GM12878 (cell line): ENCODE results near the gene CACNA1E. TPM values are rescaled to one million over a fixed set of nuclear protein-coding genes. Genes with fewer than 3 reads are reported as not detected.

ENCODE experiments used
- ATAC-seq: fragments of 200-7000 bp; cut with Tn5 transposase; 3 replicates; pipeline ENCODE4 v1.9.1; 2020; ENCODE audit warnings: mild to moderate bottlenecking, moderate library complexity
- BruUV-seq: library from RNA; stranded (reverse); fragments of 400-500 nt; replicated peaks from 2 replicates; lab custom pipeline; 2021; lab: Mats Ljungman, UMichigan
- CTCF ChIA-PET: fragments of 300-600 bp; sonication (Branson Sonifier 250); formaldehyde crosslinking; extraction: SDS; loops from one replicate; lab custom pipeline; 2021; ENCODE audit warnings: inconsistent platforms; lab: Yijun Ruan, JAX
- POLR2A ChIA-PET: fragments of 350-600 bp; formaldehyde crosslinking; extraction: SDS; loops from one replicate; lab custom pipeline; 2021; ENCODE audit warnings: inconsistent platforms; lab: Charles Lee
- RAD21 ChIA-PET: fragments of 300-600 bp; sonication (Branson Sonifier 250); formaldehyde crosslinking; loops from one replicate; lab custom pipeline; 2023; ENCODE audit warnings: antibody characterized with exemption; ENCODE audit not compliant: unreplicated experiment; lab: Charles Lee
- SMC1A ChIA-PET: fragments of 300-600 bp; sonication (Branson Sonifier 250); formaldehyde crosslinking; loops from one replicate; lab custom pipeline; 2023; ENCODE audit not compliant: unreplicated experiment, uncharacterized antibody; lab: Charles Lee
- DNase-seq: peaks from one replicate; pipeline ENCODE4 v3.0.0-alpha.2; 2011; ENCODE audit warnings: low read depth, low spot score
- FAIRE-seq: peaks from 3 replicates; lab custom pipeline; 2011; peaks lifted over from hg19 to GRCh38; lab: Jason Lieb, UNC
- H2AFZ ChIP-seq: 2 replicates; pipeline ENCODE4 v1.6.0; 2011; ENCODE audit warnings: low read depth, low read length, control low read depth; ENCODE audit not compliant: control insufficient read depth
- H3K27ac ChIP-seq: 2 replicates; pipeline ENCODE4 v1.5.1; 2011; ENCODE audit warnings: control low read depth; ENCODE audit not compliant: control insufficient read depth, insufficient read depth
- H3K27me3 ChIP-seq, 2 experiments: replicated peaks in 1 of 2; 2 replicates each; pipeline versions ENCODE4 v1.6.0 to v1.6.1; 2011; ENCODE audit warnings: low read length in 1 of 2; ENCODE audit not compliant: control insufficient read depth in 2 of 2, insufficient read depth in 2 of 2
- H3K36me3 ChIP-seq, 2 experiments: 2 replicates each; pipeline ENCODE4 v1.5.1; 2011; ENCODE audit warnings: low read length in 1 of 2; ENCODE audit not compliant: control insufficient read depth in 2 of 2, insufficient read depth in 2 of 2
- H3K4me1 ChIP-seq: 2 replicates; pipeline ENCODE4 v1.6.1; 2011; ENCODE audit warnings: mild to moderate bottlenecking, low read length, moderate library complexity, mixed read lengths; ENCODE audit not compliant: control insufficient read depth, insufficient read depth
- H3K4me2 ChIP-seq: 2 replicates; pipeline ENCODE4 v1.6.0; 2011; ENCODE audit warnings: control low read depth; ENCODE audit not compliant: control insufficient read depth, insufficient read depth
- H3K4me3 ChIP-seq: fragments of 200-600 bp; sonication (generic); 2 replicates; pipeline ENCODE4 v1.5.1; 2016
- H3K79me2 ChIP-seq: 2 replicates; pipeline ENCODE4 v1.6.0; 2011; ENCODE audit warnings: low read length; ENCODE audit not compliant: control insufficient read depth, insufficient read depth
- H3K9ac ChIP-seq: 2 replicates; pipeline ENCODE4 v1.8.0; 2011; ENCODE audit warnings: low read length, control low read depth, mixed read lengths; ENCODE audit not compliant: control insufficient read depth, insufficient read depth
- H3K9me3 ChIP-seq: replicated peaks from 3 replicates; pipeline ENCODE4 v1.5.1; 2011; ENCODE audit warnings: mild to moderate bottlenecking, low read length; ENCODE audit not compliant: control insufficient read depth, insufficient read depth
- H4K20me1 ChIP-seq: 2 replicates; pipeline ENCODE4 v1.6.0; 2011; ENCODE audit not compliant: control insufficient read depth, insufficient read depth
- IRF3 ChIP-seq: fragments of 450-650 bp; IDR thresholded peaks from 2 replicates; pipeline ENCODE4 v1.6.1; 2014; ENCODE audit warnings: mild to moderate bottlenecking
- NR2C2 ChIP-seq: IDR thresholded peaks from 2 replicates; pipeline ENCODE4 v1.6.1; 2011; ENCODE audit warnings: borderline replicate concordance, low read depth; ENCODE audit not compliant: control insufficient read depth, insufficient read length
- POLR2AphosphoS2 ChIP-seq: IDR thresholded peaks from 2 replicates; pipeline ENCODE4 v1.6.1; 2011; ENCODE audit warnings: low read depth, mild to moderate bottlenecking, low read length, improper control_type of control experiment, moderate library complexity
- POU2F2 ChIP-seq: IDR thresholded peaks from 3 replicates; pipeline ENCODE4 v1.6.1; 2011; ENCODE audit warnings: low read depth, mild to moderate bottlenecking, low read length, borderline replicate concordance
- ZNF207 ChIP-seq: fragments of 450-650 bp; IDR thresholded peaks from 2 replicates; pipeline ENCODE4 v1.6.1; 2014; ENCODE audit warnings: antibody characterized with exemption, mild to moderate bottlenecking, borderline replicate concordance
- WGBS: methylation state at CpG from one replicate; pipeline ENCODE4 v1.1.6; 2016; ENCODE audit warnings: low lambda C conversion rate; ENCODE audit not compliant: insufficient replicate concordance, insufficient coverage; ENCODE audit errors: missing lambda C conversion rate; 5-methylcytosine and 5-hydroxymethylcytosine counted together
- in situ Hi-C: fragments of 300-500 bp; cut with MboI; formaldehyde crosslinking; loops from 9 replicates; pipeline ENCODE4 v1.14.3; 2018; ENCODE audit warnings: mixed read lengths
- intact Hi-C: fragments of 100-400 bp; cut with micrococcal nuclease; formaldehyde crosslinking; loops from one replicate; pipeline ENCODE4 v1.14.2; 2022; ENCODE audit not compliant: unreplicated experiment
- polyA plus RNA-seq, 11 experiments: library from polyadenylated mRNA; depleted of rRNA in 4 of 11; unstranded in 6 of 11; stranded (reverse) in 5 of 11; fragments of >200 nt; fragmentation: Nextera tagmentation in 4 of 11; fragmentation: Illumina TruSeq in 1 of 11; extraction: Ambion mirVana in 4 of 11; extraction: Trizol in 1 of 11; gene quantifications; 1 replicate in 1 of 11; 2 replicates in 10 of 11; pipeline versions ENCODE4 v1.2.1 to v1.2.3, GENCODE V29; 2011 to 2016; ENCODE audit warnings: inconsistent platforms in 2 of 11, missing spikeins in 2 of 11, low read depth in 1 of 11
- total RNA-seq, 4 experiments: library from RNA; depleted of rRNA in 3 of 4; stranded (reverse); fragments of >200 nt in 3 of 4; fragmentation: Illumina TruSeq in 1 of 4; extraction: Trizol in 1 of 4; gene quantifications; 2 replicates each; pipeline versions ENCODE4 v1.2.1 to v1.2.3, GENCODE V29; 2013 to 2021
- TF ChIP-seq, protein P1 (sequence below): IDR thresholded peaks from 2 replicates; pipeline ENCODE4 v1.6.1; 2011; ENCODE audit warnings: borderline replicate concordance, low read depth, mild to moderate bottlenecking, moderate library complexity, mixed read lengths, low read length; ENCODE audit not compliant: insufficient read depth; ENCODE audit errors: extremely low read length

Gene CACNA1E
- total and polyA plus RNA-seq, 10 of the 15 experiments (the other 5 are each of a cell fraction or from before 2014, with no cell fraction given) = 0.57 to 22.0 (median 8.5) TPM

GRCh38 chr1:181739214-181739613 is 255.9 kb downstream of the CACNA1E start:
- no peaks in the 10 kb centered on the region for H3K27me3 ChIP-seq
- BruUV-seq = no TSS peak
- H3K27ac ChIP-seq = no peak overlapping the region
- POLR2A ChIA-PET = no interaction called here
- no peak for ATAC-seq
- H4K20me1 ChIP-seq = no peaks in the 10 kb centered on the region; the same call in 1 of the 2 replicates
- 41% methylated on average over 8 of the region's 9 CpGs for WGBS
- H3K4me3 ChIP-seq = no peak overlapping the region
- SMC1A ChIA-PET = no interaction called here
- H3K4me2 ChIP-seq = no peak overlapping the region
- H3K36me3 ChIP-seq = peaks cover 3 to 6% of the 10 kb centered on the region in 2 experiments; a peak in 2 of 4 replicates
- RAD21 ChIA-PET = interaction anchor here (1.0 kb wide), 1 partner anchor 261 kb away, joined by 4 read pairs; no protein-coding TSS in a partner anchor
- CTCF ChIA-PET = interaction anchor here (1.0 kb wide), 1 partner anchor 198 kb away, joined by 3 read pairs; no protein-coding TSS in a partner anchor
- no peak for DNase-seq
- H2AFZ ChIP-seq = no peak overlapping the region
- H3K79me2 ChIP-seq = no peaks in the 10 kb centered on the region
- intact Hi-C loops = no loop called here
- no peak overlapping the region for H3K9ac ChIP-seq
- no peaks in the 10 kb centered on the region for H3K4me1 ChIP-seq
- TF ChIP-seq POLR2AphosphoS2 (no peak), IRF3 (no peak)
- TF ChIP-seq, protein P1, sequence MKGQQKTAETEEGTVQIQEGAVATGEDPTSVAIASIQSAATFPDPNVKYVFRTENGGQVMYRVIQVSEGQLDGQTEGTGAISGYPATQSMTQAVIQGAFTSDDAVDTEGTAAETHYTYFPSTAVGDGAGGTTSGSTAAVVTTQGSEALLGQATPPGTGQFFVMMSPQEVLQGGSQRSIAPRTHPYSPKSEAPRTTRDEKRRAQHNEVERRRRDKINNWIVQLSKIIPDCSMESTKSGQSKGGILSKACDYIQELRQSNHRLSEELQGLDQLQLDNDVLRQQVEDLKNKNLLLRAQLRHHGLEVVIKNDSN = peak; percentile 20
- TF ChIP-seq, all 136 proteins: peak for 1
- H3K9me3 ChIP-seq = no peaks in the 10 kb centered on the region
- in situ Hi-C loops = no loop called here
- FAIRE-seq = no peak

DNA sequence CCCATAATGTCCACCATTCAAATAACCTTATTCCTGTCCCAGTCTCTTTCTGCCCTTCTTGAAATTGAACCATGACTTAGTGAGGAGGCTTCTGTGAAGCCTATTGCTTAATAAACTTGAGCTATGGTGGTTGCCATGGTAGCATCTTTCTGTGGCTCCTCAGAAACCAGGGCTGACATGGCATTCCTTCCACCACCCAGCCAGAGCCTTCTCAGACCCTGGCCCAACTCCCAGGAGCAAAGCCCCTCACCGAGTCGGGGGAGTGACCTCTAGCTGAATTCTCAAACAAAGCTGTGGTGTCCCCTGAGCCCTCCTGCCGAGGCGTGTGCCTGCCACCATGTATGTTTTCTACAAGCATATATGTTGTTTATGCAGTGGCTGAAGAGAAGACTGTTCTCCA is 259.1 kb downstream of the CACNA1E start:
- SMC1A ChIA-PET = no interaction called here
- no peaks in the 10 kb centered on the region for H3K4me1 ChIP-seq
- H3K36me3 ChIP-seq = peaks cover 3 to 6% of the 10 kb centered on the region in 2 experiments; a peak in 2 of 4 replicates
- RAD21 ChIA-PET = no interaction called here
- POLR2A ChIA-PET = no interaction called here
- H3K79me2 ChIP-seq = no peaks in the 10 kb centered on the region
- FAIRE-seq (no peak), DNase-seq (no peak), ATAC-seq (no peak)
- H3K27me3 ChIP-seq = no peaks in the 10 kb centered on the region
- no peaks in the 10 kb centered on the region for H3K9me3 ChIP-seq
- BruUV-seq = no TSS peak
- no peak overlapping the region for H3K27ac ChIP-seq
- no peaks in the 10 kb centered on the region; the same call in 1 of the 2 replicates for H4K20me1 ChIP-seq
- no peak overlapping the region for H3K4me2 ChIP-seq
- CTCF ChIA-PET = interaction anchor here (1.4 kb wide), 1 partner anchor 264 kb away, joined by 3 read pairs; no protein-coding TSS in a partner anchor
- no peak overlapping the region for H3K4me3 ChIP-seq
- H3K9ac ChIP-seq = no peak overlapping the region
- WGBS = 12% methylated on average over 4 of the region's 4 CpGs
- no peak overlapping the region for H2AFZ ChIP-seq
- intact Hi-C loops = no loop called here
- TF ChIP-seq ZNF207 (no peak), POU2F2 (no peak), NR2C2 (no peak)
- TF ChIP-seq, all 136 proteins: peak for 0
- in situ Hi-C loops = no loop called here
